Activated T-cell treated with anti-CD3 and anti-CD28 coated beads, Interleukin-2, amount 50 U/mL, for 72 hours (primary cell): Measurements from ENCODE around the gene DMBX1. TPM values are rescaled to one million over a fixed set of nuclear protein-coding genes. Genes with fewer than 3 reads are reported as not detected.

ENCODE experiments used
- ATAC-seq, 2 donors: fragments of 150-1000 bp; cut with Tn5 transposase; replicated peaks in 1 of 2; 2 replicates each; pipeline ENCODE4 v1.10.0; 2021; ENCODE audit warnings: moderate library complexity in 2 of 2, mild to moderate bottlenecking in 1 of 2
- DNase-seq, 2 donors: peaks; one replicate each; pipeline ENCODE4 v3.0.0; 2021 to 2022; ENCODE audit warnings: mixed read lengths in 1 of 2
- H3K27ac Mint-ChIP-seq: one replicate; pipeline ENCODE4 v1.8.0; 2022; ENCODE audit warnings: mild to moderate bottlenecking, moderate library complexity, mixed read lengths
- H3K27me3 Mint-ChIP-seq: one replicate; pipeline ENCODE4 v1.8.0; 2022; ENCODE audit warnings: low read depth, mixed read lengths
- H3K36me3 Mint-ChIP-seq, 2 donors: one replicate each; pipeline ENCODE4 v1.8.0; 2022; ENCODE audit warnings: mixed read lengths in 2 of 2, mild to moderate bottlenecking in 1 of 2; ENCODE audit not compliant: insufficient read depth in 2 of 2
- H3K4me1 Mint-ChIP-seq: one replicate; pipeline ENCODE4 v1.8.0; 2022; ENCODE audit warnings: low read depth, mixed read lengths
- H3K4me3 Mint-ChIP-seq, 2 donors: one replicate each; pipeline ENCODE4 v1.8.0; 2022; ENCODE audit warnings: mild to moderate bottlenecking in 2 of 2, mixed read lengths in 2 of 2, moderate library complexity in 2 of 2
- H3K9me3 Mint-ChIP-seq, 2 donors: one replicate each; pipeline ENCODE4 v1.8.0; 2022; ENCODE audit warnings: mixed read lengths in 2 of 2
- total RNA-seq, 2 donors: library from RNA; stranded (reverse); gene quantifications; one replicate each; pipeline ENCODE4 v1.2.3, GENCODE V29; 2022

Gene DMBX1
- total RNA-seq, 2 donors from 2014 or later = 0.37 TPM; not detected in 1

- H3K4me1 Mint-ChIP-seq = no peaks in the 10 kb centered on the region
- DNase-seq = no peak
- H3K36me3 Mint-ChIP-seq = no peaks in the 10 kb centered on the region
- ATAC-seq = peak; percentile 24 to 74
- H3K27ac Mint-ChIP-seq = no peak overlapping the region
- H3K27me3 Mint-ChIP-seq = peaks cover 28% of the 10 kb centered on the region
- no peak overlapping the region for H3K4me3 Mint-ChIP-seq
- no peaks in the 10 kb centered on the region for H3K9me3 Mint-ChIP-seq
Observed at GRCh38 chr1:46506470-46507219, 17.0 kb downstream of the DMBX1 start.

- H3K9me3 Mint-ChIP-seq = no peaks in the 10 kb centered on the region
- ATAC-seq = peak; percentile 64 to 82
- H3K36me3 Mint-ChIP-seq = no peaks in the 10 kb centered on the region
- H3K4me3 Mint-ChIP-seq = no peak overlapping the region
- H3K4me1 Mint-ChIP-seq = no peaks in the 10 kb centered on the region
- H3K27me3 Mint-ChIP-seq = peaks cover 19% of the 10 kb centered on the region
- no peak for DNase-seq
- no peak overlapping the region for H3K27ac Mint-ChIP-seq
Observed at GRCh38 chr1:46508757-46509156, 19.1 kb downstream of the DMBX1 start.

GRCh38 chr1:46510341-46510997 lies 20.8 kb downstream of the DMBX1 start:
- H3K27ac Mint-ChIP-seq = no peak overlapping the region
- no peaks in the 10 kb centered on the region for H3K36me3 Mint-ChIP-seq
- no peak for ATAC-seq
- no peaks in the 10 kb centered on the region for H3K9me3 Mint-ChIP-seq
- H3K4me3 Mint-ChIP-seq = no peak overlapping the region
- DNase-seq = no peak
- peaks cover 23% of the 10 kb centered on the region for H3K27me3 Mint-ChIP-seq
- no peaks in the 10 kb centered on the region for H3K4me1 Mint-ChIP-seq

DNA sequence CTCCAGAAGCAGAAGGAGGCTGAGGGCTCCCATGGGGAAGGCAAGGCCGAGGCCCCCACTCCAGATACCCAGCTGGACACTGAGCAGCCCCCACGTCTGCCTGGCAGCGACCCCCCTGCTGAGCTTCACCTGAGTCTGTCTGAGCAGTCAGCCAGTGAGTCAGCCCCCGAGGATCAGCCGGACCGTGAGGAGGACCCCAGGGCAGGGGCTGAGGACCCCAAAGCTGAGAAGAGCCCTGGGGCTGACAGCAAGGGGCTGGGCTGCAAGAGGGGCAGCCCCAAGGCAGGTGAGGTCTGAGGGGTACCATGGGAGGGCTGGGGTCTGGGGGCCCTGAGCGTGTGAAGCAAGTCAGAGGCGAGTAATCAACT lies 21.3 kb downstream of the DMBX1 start:
- no peak for ATAC-seq
- Mint-ChIP-seq H3K4me1 (no peaks in the 10 kb centered on the region), H3K36me3 (no peaks in the 10 kb centered on the region), H3K27ac (no peak overlapping the region), H3K9me3 (no peaks in the 10 kb centered on the region), H3K4me3 (no peak overlapping the region), H3K27me3 (peaks cover 28% of the 10 kb centered on the region)
- no peak for DNase-seq

GRCh38 chr1:46512135-46512791 lies 22.6 kb downstream of the DMBX1 start:
- DNase-seq (no peak), ATAC-seq (no peak)
- no peak overlapping the region for H3K4me3 Mint-ChIP-seq
- peaks cover 41% of the 10 kb centered on the region for H3K27me3 Mint-ChIP-seq
- H3K27ac Mint-ChIP-seq = no peak overlapping the region
- no peaks in the 10 kb centered on the region for H3K36me3 Mint-ChIP-seq
- no peaks in the 10 kb centered on the region for H3K4me1 Mint-ChIP-seq
- H3K9me3 Mint-ChIP-seq = no peaks in the 10 kb centered on the region

- H3K4me1 Mint-ChIP-seq = no peaks in the 10 kb centered on the region
- no peak overlapping the region for H3K4me3 Mint-ChIP-seq
Observed at GRCh38 chr1:46512792-46513190, 23.2 kb downstream of the DMBX1 start.

DNA sequence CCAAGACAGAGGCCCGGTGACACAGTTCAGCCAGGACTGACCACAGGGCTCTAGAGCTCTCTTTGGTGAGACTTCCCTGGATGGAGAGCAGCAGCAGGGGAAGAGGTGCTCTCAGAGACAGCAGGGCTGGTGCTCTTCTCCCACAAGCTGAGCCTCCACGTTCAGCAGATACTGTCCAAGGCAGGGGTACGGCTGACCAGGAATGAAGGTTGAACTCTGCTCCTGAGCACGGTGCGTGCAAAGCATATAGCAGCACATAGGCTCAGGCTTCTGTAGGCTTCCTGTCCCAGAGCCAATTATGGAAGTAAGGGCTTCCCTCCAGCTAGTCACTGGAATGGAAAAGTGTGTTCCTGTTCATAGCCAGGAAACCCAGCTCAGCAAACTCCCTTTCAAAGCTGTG lies 23.9 kb downstream of the DMBX1 start:
- Mint-ChIP-seq H3K4me1 (no peaks in the 10 kb centered on the region), H3K4me3 (no peak overlapping the region), H3K27ac (no peak overlapping the region), H3K27me3 (peaks cover 48% of the 10 kb centered on the region), H3K9me3 (no peaks in the 10 kb centered on the region), H3K36me3 (no peaks in the 10 kb centered on the region)
- DNase-seq (no peak), ATAC-seq (no peak)

More at GRCh38 chr1:46512792-46513190, 23.2 kb downstream of the DMBX1 start:
- Mint-ChIP-seq H3K36me3 (no peaks in the 10 kb centered on the region), H3K27me3 (peaks cover 45% of the 10 kb centered on the region), H3K9me3 (no peaks in the 10 kb centered on the region), H3K27ac (no peak overlapping the region)
- no peak for DNase-seq
- ATAC-seq = no peak

DNA sequence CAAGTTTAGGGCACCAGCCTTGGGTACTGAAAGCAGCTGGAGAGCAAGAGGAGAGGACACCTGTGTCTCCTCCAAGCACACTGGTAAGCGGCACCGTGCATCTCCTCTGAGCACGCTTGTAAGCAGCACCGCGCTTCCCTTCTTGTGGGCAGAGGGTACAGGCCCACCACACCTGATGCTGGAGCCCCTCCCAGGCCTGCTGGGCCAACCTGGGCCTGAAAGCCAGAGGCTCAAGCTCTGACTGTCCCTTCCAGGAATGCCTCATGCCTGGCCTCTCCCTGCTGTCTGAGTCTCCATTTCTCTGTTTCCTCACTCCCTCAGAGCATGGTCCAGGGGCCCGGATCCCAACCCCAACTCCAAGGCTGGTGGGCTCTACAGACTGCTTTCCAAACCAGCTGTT lies 25.9 kb downstream of the DMBX1 start:
- Mint-ChIP-seq H3K4me3 (no peak overlapping the region), H3K36me3 (no peaks in the 10 kb centered on the region), H3K9me3 (no peaks in the 10 kb centered on the region), H3K4me1 (no peaks in the 10 kb centered on the region), H3K27me3 (peaks cover 48% of the 10 kb centered on the region), H3K27ac (no peak overlapping the region)
- DNase-seq (no peak), ATAC-seq (no peak)

DNA sequence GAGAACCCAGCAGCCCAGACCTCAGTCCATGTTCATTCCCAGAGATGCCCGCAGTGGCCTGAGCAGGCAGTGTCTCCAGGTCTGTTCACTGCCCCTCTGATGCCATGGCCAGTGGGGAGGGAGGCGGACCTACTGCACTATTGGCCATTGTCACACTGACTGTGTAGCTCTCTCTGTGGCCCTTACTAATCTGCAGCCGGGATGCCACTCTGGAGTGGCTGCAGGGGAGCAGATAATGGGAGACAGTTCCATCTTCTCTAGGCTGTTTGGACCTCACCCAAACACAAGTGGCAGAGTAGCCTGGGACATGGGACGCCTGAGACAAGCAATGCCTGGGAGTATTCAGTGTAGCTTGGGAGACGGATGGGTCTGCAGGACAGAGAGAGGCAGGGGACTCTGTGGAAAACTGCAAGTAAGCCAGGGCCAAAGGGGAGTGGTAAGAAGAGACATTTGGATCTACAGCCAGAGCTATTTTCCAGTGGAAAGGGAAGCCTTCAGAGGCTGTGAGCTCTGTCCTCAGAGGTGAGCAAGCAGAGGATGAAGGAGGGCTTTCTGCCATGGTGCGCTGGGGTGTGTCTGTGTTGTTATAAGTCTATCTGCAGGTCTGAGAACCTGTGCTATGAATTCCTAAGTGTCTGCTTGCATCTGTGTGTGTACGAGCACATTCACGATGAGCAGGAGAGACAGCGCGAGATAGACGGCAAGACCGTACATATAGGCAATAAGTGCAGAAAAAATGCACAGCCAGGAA lies 26.7 kb downstream of the DMBX1 start:
- ATAC-seq = no peak
- peaks cover 48% of the 10 kb centered on the region for H3K27me3 Mint-ChIP-seq

GRCh38 chr1:46517010-46517600 lies 27.5 kb downstream of the DMBX1 start:
- Mint-ChIP-seq H3K27ac (no peak overlapping the region), H3K9me3 (no peaks in the 10 kb centered on the region), H3K36me3 (no peaks in the 10 kb centered on the region), H3K27me3 (peaks cover 48% of the 10 kb centered on the region), H3K4me3 (no peak overlapping the region), H3K4me1 (peaks cover 9% of the 10 kb centered on the region)
- no peak for DNase-seq
- ATAC-seq = no peak

More for the DNA sequence above, 26.7 kb downstream of the DMBX1 start:
- H3K36me3 Mint-ChIP-seq = no peaks in the 10 kb centered on the region
- H3K9me3 Mint-ChIP-seq = no peaks in the 10 kb centered on the region
- DNase-seq = no peak
- peaks cover 2% of the 10 kb centered on the region for H3K4me1 Mint-ChIP-seq
- no peak overlapping the region for H3K4me3 Mint-ChIP-seq
- no peak overlapping the region for H3K27ac Mint-ChIP-seq

GRCh38 chr1:46517932-46518498 lies 28.4 kb downstream of the DMBX1 start:
- no peaks in the 10 kb centered on the region for H3K9me3 Mint-ChIP-seq
- H3K4me3 Mint-ChIP-seq = no peak overlapping the region
- ATAC-seq = no peak

DNA sequence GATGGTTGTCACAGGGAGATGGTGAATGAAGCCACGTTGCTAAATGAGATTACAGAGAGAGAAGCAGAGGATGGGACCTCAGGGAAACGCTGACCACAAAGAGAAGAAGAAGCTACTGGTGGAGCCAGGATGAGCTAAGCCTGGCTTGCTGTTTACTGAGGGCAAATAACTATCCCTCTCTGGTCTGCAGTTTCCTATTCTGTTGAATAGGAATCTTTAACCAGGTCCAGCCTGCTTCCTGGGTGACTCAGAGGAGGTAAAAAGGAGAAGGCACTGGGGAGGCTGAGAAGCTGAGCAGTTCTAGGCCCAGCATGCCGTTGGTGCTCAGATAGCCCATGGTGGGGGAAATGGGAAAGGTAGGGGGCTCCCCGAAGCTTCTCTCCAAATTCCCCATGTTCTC lies 29.6 kb downstream of the DMBX1 start:
- no peak overlapping the region for H3K27ac Mint-ChIP-seq
- no peaks in the 10 kb centered on the region for H3K36me3 Mint-ChIP-seq
- H3K27me3 Mint-ChIP-seq = peaks cover 37% of the 10 kb centered on the region
- no peaks in the 10 kb centered on the region for H3K9me3 Mint-ChIP-seq
- peaks cover 18% of the 10 kb centered on the region for H3K4me1 Mint-ChIP-seq
- no peak overlapping the region for H3K4me3 Mint-ChIP-seq
- DNase-seq (no peak), ATAC-seq (no peak)

More at GRCh38 chr1:46517932-46518498, 28.4 kb downstream of the DMBX1 start:
- Mint-ChIP-seq H3K27me3 (peaks cover 43% of the 10 kb centered on the region), H3K4me1 (peaks cover 18% of the 10 kb centered on the region), H3K36me3 (no peaks in the 10 kb centered on the region), H3K27ac (no peak overlapping the region)
- DNase-seq = no peak
